SIG-M5 treated with dmso at 0.1 percent for 504 hours (cell line): Measurements from ENCODE around the gene NDUFB3.

Source experiments
- DNase-seq: peaks from one replicate; lab custom pipeline; 2025; ENCODE audit not compliant: unreplicated experiment; lab: John Stamatoyannopoulos, UW

Gene NDUFB3

GRCh38 chr2:201128033-201128432 lies 56.2 kb downstream of the NDUFB3 start:
- no peak for DNase-seq

GRCh38 chr2:201128933-201129505 lies 57.2 kb downstream of the NDUFB3 start:
- peak; percentile 29 for DNase-seq

GRCh38 chr2:201130524-201131186 lies 58.9 kb downstream of the NDUFB3 start:
- peak; percentile 39 for DNase-seq

GRCh38 chr2:201132518-201132917 lies 60.7 kb downstream of the NDUFB3 start:
- peak; percentile 70 for DNase-seq
